A549 treated with Hydrocortisone at 1 μM for 4 hours (cell line): ENCODE data around the gene TMEM128. TPM values are rescaled to one million over a fixed set of nuclear protein-coding genes. Genes with fewer than 3 reads are reported as not detected.

Experiments used
- total RNA-seq: library from RNA; stranded (reverse); fragments of 200-300 nt; extraction: Qiagen RNA extraction; gene quantifications from 5 replicates; pipeline ENCODE4 v1.2.3, GENCODE V29; 2022

Gene TMEM128
- 11.2 to 13.1 TPM (median 11.5 TPM) in 5 replicates for total RNA-seq

GRCh38 chr4:4248029-4248884 is at the start of gene TMEM128:
Gene TMEM128 (minus strand): TSS chr4:4248223. CDS start chr4:4248202, 21 bp downstream.

GRCh38 chr4:4289941-4290850 is 42.2 kb upstream of the TMEM128 start, which contains the start of the genes LYAR and ZBTB49:
Gene LYAR (minus strand): TSS chr4:4290154. CDS start chr4:4283742, 6,412 bp downstream.
Gene ZBTB49 (plus strand): TSS chr4:4290251. CDS start chr4:4299946, 9,695 bp downstream.

GRCh38 chr4:4226606-4227438 is 21.2 kb downstream of the TMEM128 start, which contains the start of gene OTOP1:
Gene OTOP1 (minus strand): TSS chr4:4226929. CDS start chr4:4226864, 65 bp downstream.

Other genes with a start within 250 kb of the TMEM128 start
- not detected in 5 replicates for gene OTOP1, start 21.3 kb downstream of the TMEM128 start, total RNA-seq
- gene LYAR, start 41.9 kb upstream of the TMEM128 start, total RNA-seq, result 25.7 to 31.9 TPM (median 28.1 TPM) in 5 replicates
- 2.6 to 3.3 TPM (median 2.8 TPM) in 5 replicates for gene ZBTB49, start 42.0 kb upstream of the TMEM128 start, total RNA-seq
- 8.1 to 12.2 TPM (median 11.0 TPM) in 5 replicates for gene NSG1, start 138.9 kb upstream of the TMEM128 start, total RNA-seq